NCI-H69 (cell line): ENCODE results near the gene RPL7A.
A peak's percentile ranks its signal among the peaks of the same experiment; 100 is the strongest.

ENCODE experiments used
- DNase-seq: peaks from one replicate; lab custom pipeline; 2025; lab: John Stamatoyannopoulos, UW

RPL7A gene

DNA sequence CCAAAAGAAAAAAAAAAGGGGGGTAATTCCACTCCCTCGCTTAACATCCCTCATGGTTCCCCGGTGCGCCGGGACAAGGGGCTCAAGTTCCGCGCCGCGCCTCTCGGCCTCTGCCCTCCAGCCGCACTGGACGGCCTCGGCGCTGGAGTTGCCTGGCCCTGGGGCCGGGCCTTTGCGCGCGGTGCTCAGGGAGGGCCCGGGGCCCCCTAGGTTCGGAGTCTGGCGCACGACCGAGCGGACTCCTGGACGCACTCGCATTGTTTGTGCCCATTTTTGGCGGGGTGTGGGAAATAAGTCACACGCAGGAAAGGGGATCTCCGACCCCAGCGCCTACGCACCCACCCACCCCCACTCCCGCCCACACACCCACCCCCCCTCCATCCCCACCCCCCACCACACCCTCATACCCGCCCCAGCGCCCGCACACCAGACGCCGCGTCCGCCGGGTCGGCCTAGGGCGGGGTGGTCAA lies 468 bp upstream of the RPL7A start:
- peak; percentile 71 for DNase-seq

DNA sequence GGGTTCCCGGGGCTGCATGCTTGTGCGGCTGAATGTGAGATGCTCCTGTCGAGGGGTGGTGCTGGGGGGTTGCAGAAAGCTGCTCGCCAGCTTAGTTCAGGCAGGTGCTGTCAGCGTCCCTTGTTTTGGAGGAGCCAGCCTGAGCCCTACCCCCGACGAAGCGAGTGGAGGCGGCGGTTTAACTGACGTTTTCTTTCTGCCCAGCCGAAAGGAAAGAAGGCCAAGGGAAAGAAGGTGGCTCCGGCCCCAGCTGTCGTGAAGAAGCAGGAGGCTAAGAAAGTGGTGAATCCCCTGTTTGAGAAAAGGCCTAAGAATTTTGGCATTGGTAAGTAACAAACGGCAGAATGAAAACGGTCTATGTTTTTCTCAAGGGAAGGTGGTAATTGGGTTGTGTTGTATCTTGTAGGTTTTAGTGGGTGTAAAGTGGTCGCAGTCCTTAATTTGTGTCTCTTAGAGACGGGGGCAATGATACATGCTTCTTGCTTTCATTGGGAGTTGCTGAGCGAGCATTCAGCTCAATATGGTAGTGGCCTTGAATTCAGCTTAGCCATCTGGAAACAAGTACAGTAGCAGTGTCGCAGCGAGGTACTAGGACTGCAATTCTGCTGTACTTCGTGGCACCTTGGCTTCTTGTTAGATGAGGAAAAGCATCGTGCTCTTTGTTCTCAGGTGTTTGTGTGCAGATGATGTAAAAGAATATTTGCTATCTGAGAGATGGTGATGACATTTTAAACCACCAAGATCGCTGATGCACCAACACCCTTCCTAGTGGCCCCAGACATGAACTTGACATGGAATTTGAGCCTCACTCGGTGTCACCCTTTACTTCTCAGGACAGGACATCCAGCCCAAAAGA lies 928 bp downstream of the RPL7A start:
- DNase-seq = no peak

DNA sequence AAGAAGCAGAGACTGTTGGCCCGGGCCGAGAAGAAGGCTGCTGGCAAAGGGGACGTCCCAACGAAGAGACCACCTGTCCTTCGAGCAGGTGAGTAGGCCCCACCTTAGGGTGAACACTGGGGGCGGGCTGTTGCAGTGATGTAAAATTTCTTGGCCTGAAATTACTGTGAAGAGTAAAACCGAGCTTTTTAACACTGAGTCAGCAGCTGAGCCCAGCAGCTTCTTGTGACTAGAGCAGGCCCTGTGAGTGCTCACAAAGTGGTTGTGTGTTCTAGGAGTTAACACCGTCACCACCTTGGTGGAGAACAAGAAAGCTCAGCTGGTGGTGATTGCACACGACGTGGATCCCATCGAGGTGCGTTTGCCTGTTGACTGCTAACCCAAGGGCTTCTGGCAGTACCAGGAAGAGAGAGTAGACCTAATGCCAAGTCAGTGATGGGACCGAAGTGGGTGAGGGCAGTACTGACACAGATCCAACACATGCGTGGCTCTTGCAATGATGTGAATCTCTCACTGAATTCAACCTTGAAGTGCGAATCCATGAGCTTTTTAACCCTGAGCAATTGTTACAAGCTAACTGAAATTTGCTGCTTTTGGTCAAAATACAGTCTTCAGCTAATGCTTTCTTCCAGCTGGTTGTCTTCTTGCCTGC lies 2.1 kb downstream of the RPL7A start:
- no peak for DNase-seq

DNA sequence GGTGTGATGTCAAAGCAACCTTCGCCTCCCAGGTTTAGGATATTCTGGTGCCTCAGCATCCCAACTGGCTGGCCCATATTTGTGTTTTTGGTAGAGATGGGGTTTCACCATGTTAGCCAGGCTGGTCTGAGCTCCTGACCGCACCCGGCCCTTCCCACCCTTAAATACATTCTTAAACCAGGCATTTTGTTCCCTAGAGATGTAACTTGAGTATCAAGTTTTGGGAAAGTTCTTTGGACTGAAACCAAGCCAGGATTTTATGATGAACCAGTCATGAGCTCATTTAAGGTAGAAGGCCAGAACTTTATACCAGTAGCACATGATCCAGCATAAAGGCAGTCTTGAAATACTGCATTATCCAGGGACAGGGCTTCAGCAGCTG lies 3.5 kb downstream of the RPL7A start:
- DNase-seq = no peak

DNA sequence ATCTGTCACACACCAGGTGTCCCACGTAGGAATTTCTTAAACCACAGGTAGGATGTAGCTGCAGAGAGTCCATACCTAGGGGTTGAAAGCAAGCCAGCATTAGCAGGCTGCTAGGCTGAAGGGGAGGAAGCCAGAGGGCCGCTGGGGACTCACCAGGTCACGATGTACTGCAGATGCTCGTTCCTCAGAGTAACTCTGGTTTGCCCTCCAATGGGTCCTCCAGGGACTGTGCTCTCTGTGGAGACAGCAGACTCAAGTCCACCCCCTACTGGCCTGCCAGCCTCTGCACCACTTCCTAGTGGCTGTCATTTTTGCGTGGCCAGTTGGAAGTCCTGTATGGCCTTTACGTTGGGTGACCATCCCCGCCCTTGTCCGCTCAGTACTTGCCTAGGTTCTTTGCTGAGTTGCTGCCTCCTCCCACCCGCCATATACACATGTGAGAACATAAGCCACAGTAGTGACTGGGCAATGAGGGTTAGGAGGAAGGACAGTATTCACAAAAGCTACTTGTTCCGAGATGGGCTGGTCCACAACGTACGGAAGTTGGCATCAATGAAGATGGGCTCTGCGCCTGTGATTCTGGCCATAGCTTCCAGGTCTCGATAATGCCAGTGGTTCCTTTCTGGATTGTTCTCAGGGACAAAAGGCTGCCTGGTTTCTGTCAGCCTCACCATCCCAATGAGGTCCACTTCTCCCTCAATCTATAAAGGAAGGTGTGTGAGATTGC lies 4.1 kb downstream of the RPL7A start:
- DNase-seq = peak; percentile 55

DNA sequence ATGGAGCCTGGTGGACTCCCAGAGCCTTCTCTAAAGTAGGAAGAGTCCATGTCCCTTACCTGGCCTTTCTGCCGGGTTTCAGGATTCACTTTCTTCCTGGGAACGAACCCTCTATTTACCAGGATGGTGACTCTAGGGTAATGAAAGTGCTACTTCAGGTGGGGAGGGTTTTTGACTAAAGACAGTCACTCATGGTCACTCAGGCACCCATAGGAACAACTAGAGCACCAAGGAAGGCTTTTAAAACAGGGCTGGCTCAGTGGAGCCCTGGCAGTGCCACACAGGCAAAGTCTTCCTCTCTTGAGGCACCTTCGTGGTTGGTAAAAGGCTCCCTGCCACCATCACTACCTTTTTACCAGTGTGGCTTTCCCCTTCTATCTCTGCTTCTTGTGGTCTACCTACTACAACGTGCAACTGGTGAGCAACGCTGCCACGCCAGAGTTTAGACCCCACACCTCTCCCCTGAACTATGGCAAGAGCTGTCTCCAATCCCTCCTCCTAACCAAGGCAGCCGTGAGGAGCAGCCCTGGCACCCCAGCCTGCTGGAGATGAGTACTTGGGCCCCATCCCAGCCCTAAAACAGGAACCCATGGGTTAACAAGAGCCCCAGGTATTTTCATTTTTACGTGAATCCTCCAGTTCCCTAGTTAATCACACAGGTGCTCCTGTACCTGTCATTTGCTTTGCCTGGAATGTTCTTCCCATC lies 4.8 kb downstream of the RPL7A start:
- DNase-seq = no peak

DNA sequence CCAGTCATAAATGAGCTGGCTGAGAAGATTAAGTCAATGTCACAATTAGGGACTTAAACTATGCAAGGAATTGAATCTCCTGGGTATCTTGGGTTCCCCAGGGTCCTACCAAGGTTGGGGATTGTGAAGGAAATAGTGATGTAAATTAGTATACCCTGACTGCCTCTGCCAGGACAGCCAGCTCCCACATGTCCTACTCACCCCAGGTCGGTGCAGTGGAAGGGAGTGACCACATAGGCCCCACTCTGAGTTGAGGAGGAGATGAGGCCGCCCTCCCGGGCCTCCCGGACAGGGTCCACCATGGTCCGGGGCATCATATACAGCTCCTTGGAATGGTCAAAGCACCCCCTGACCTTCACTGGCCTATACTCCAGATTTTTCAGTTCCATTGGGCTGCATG lies 5.5 kb downstream of the RPL7A start:
- DNase-seq = no peak

DNA sequence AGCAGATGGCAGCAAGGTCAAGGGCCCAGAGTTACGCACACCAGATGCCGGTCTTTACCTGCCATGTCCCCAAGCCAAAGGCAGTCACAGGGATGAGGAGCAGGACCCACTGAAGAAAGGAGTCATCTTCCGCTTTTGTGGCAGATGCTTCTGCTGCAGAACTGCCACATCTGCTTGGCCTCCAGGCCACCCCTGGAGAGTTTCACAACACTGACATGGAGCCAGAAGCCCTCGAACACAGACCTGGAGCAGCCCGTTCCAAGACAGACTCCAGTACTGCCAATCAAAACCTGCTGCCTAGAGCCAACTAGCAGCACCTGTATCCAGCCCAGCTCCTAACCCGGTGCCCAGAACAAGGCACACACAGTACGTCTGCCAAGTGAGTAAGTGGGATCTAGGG lies 6.7 kb downstream of the RPL7A start:
- DNase-seq = no peak

DNA sequence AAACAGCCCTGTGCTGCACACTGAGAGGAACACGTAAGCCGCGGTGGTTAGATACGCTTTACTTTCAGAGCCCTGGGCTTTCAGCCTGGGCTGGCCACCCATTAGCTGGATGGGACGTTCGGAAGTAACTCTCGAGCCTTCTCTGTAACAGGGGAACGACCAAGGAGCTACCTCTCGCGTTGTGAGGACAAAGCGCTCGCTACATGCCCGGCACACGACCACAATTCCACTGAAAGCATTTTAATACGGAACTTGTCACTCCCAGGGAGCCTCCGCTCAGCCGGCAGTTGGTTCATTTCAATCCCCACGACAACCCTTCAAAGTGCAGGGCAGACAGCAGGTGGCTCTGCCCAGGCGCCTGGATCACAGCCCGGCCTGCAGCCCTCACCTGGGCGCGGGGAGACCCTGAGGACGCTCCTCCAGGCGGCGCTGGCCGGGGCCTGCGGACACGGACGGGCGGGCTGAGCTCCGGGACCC lies 7.9 kb downstream of the RPL7A start:
- peak; percentile 68 for DNase-seq

DNA sequence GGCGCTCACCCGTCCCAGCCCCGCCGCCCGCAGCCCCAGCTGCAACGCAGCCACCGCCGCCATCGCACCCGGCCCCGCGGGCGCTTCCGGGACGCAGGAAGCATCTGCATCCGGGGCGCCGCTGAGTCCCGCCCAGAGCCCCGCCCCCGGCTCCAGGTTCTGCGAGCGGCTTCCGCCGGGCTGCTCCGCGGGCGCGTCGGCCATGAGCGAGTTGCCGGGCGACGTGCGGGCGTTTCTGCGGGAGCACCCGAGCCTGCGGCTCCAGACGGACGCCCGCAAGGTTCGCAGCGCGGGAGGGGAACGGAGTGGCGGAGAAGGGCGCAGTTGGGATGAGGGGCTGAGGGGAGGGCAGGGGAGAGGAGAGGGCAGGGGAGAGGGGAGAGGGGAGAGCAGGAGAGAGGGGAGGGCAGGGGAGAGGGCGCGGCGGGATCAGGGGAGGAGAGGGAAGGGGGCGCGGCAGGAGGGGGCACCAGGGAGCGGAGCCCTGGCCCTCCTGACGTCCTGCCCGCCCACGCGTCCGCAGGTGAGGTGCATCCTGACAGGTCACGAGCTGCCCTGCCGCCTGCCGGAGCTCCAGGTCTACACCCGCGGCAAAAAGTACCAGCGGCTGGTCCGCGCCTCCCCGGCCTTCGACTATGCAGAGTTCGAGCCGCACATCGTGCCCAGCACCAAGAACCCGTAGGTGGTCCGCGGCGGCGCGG lies 8.5 kb downstream of the RPL7A start, which contains the start of the genes SURF1 and SURF2:
Gene SURF1 (minus strand): TSS at position 97 of the 701 bp plus-strand sequence. CDS start 34 bp downstream, at position 63.
Gene SURF2 (plus strand): TSS at position 160 of the 701 bp plus-strand sequence. CDS start 43 bp downstream, at position 203.
- peak; percentile 94 for DNase-seq

DNA sequence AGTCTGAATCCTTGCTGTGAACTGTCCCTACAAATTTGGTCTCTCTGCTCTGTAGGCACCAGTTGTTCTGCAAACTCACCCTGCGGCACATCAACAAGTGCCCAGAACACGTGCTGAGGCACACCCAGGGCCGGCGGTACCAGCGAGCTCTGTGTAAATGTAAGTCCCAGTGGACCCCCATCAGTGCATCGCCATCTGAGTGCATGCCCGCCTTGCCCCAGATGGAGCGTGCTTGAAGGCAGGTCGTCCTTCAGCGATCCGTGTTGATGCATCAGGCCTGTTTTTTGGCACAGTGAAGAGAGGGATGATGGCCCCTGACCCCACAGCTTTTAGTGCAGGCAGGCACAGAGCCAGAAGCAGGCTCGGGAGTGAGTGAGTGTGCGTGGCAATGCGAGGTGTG lies 9.6 kb downstream of the RPL7A start:
- DNase-seq = no peak

DNA sequence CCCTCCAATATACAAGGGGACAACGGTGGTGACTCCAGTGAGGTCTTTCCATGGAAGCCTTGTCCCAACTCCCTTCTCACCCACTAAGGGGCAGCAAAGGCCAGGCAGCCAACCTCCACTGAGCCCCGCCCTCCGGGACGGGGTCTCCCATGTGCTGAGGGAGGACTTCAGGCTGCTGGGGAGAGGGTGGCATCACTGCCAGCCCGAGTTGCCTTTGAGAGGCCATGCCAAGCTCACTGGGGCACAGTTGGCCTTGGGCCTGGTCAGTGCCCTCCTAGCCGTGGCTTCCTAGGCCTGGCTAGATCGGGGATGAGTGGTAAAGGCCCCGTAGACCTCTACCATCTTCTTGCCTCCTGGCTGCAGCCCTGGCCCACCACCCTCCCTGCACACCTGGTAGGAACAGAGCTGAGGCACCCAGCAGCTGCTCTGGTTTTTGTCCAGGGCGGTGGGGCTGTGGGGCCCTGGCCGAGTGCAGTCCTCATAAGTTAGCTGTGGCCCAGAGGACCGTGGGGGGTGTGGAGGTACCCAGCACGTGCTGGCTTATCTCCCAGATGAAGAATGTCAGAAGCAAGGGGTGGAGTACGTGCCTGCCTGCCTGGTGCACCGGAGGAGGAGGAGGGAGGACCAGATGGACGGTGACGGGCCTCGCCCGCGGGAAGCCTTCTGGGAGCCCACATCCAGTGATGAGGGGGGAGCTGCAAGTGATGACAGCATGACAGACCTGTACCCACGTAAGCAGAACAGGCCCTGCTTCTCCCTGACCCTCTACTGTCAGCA lies 11.6 kb downstream of the RPL7A start:
- peak; percentile 49 for DNase-seq

DNA sequence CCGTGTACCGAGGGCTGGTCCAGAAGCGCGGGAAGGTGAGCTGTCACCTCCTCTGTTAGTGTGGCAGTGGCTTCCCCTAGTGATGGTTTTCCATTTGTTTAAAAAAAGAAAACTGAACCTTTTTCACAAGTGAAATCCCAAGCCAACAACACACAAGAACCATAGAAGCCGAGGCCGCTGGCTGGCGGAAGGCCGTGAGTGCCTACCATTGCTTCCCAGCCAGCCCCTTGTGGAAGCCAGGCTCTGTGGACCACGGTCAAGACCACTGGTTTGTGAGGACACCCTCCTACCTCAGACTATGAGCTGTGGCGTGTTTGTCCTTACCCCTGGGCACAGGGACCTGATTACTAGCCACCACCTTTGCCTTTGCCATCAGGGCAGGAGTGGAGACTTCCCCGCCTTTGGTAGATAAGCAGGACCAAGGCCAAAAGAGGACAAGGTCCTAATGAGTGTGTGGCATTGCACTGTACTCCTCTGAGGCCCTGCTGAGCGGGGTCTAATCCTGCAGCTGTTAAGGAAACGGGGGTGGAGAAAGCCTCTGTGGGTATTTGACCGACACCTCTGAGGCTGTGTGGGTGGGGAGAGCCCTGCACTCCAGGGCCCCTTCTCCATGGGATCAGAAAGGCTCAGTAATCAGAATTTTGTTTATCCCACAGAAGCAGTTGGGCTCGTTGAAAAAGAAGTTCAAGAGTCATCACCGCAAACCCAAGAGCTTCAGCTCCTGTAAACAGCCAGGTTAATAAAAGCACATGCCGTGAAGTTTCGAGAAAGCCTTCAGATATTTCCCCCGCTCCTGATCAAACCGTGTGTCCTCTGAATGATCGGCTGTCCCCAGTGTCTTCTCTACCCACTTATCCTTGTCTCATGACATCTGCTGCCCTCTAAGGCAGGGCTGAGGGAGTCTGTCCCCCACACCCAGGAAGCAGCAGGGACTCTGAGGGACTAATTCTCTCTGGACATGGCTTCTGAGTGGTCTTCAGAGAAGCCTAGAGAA lies 12.7 kb downstream of the RPL7A start:
- no peak for DNase-seq

DNA sequence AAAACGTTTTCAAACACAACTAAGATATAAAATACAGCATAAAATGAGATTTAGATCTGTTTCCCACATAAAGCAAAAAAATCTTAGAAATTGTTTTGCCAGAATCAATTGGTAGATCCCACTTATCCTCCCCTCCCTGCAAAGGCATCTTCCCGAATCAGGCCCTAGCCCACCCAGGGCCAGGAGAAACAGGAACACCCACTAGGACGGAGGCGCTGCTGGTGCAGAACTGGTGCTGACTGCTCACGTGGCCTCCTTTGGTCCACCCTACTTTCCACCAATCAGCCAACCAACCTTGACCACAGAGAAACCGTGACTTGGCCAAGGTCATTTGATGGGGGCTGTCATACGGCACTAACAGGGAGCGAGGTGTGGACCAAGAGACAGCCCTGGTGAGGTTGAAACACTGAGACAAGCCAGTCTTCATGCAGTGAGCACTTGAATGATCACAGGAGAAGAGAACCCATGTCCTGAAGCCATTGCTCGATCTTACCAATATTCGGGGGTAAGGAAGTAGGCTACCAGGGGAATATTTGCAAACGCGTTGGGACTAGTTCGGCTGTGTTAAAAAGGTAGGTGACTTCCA lies 13.6 kb downstream of the RPL7A start:
- DNase-seq = no peak

DNA sequence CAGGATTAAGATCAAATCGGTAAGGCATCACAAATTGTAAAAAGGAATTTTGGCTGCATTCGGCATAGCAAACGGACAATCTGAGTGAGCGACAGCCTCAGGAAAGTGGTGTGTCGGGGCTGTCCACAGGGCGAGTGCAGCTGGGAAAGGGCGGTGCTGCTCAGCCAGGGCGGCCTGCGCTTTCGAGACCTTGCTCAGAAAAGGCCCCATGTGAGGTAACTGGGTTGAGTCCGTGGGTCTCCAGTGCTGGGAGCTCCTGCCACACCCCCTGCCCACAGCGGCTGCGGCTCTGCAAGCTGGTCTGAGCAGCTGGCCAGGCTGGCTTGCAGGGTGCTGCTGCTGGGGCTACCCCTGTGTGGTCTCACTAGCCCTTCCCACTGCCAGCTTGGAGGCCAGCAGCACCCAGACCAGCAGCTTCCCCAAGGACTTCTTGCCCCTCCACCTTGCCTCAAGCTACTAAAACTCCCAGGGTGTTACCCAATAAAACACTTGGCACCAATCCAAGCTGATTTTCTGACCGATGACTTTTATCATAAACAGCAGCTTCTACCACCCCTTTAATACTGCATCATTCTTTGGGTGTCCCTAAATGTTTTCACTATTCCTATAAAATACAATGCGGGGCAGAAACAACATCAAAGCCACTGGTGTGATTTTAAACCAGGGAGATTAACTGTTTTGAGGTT lies 14.5 kb downstream of the RPL7A start:
- DNase-seq = peak; percentile 61

DNA sequence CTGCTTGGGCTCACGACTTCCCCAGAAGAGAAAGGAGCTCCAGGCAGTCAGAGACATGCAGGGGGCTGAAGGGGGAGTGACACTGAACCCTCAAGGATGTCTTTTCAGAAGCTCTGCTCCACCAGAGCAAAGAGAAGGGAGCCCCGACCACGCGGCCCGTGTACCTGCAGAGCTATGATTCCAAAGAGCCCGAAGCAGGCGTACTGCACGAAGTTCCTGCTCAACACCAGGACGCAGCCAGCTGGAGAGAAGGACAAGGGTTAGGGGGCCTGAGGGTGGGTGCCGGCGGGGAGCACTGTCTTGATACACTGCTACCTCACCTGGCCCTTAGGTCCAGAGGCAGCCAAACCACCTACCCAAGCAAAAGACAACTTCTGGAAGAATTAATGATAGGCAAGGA lies 18.4 kb downstream of the RPL7A start:
- DNase-seq = no peak

DNA sequence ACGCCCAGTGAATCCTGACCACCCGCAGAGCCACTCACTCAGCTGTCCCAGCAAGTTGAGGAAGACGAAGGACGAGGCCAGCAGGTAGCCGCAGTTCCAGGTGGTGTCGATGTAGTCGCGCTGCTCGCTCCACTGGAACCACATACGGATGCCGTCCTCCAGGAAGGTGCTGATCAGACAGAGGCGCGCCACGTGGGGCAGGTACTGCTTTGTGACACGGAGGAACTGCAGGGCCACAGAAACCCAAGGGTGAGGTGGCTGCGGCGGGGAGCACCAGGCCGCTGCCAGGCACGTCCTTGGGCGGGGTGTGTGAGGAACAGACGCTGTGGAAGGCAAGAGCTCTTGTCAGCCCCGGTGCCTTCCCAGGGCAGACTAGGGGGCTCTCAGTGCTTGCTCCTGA lies 19.2 kb downstream of the RPL7A start:
- no peak for DNase-seq

DNA sequence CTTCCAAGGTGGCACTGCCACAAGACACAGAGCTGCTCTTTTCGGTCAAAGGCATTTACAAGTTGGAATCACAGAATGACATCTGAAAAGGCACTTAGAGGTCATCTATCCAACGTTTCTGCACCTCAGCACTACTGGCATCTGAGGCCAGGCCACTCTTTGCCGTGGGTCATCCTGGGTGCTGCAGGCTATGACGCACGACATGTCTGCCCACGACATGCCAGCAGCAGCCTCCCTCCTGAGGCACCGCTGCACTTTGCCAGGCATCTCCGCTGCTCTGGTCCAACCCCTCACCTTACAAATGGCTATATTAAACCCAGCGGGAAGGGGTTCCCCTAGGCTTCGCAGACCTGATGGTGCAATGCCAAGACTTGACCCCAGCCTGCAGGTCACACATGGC lies 19.8 kb downstream of the RPL7A start:
- no peak for DNase-seq
